NCI-H1092 (cell line): Measurements from ENCODE around the gene PPP2R2D.

Source experiments
- DNase-seq: peaks from one replicate; lab custom pipeline; 2025; lab: John Stamatoyannopoulos, UW

PPP2R2D gene

DNA sequence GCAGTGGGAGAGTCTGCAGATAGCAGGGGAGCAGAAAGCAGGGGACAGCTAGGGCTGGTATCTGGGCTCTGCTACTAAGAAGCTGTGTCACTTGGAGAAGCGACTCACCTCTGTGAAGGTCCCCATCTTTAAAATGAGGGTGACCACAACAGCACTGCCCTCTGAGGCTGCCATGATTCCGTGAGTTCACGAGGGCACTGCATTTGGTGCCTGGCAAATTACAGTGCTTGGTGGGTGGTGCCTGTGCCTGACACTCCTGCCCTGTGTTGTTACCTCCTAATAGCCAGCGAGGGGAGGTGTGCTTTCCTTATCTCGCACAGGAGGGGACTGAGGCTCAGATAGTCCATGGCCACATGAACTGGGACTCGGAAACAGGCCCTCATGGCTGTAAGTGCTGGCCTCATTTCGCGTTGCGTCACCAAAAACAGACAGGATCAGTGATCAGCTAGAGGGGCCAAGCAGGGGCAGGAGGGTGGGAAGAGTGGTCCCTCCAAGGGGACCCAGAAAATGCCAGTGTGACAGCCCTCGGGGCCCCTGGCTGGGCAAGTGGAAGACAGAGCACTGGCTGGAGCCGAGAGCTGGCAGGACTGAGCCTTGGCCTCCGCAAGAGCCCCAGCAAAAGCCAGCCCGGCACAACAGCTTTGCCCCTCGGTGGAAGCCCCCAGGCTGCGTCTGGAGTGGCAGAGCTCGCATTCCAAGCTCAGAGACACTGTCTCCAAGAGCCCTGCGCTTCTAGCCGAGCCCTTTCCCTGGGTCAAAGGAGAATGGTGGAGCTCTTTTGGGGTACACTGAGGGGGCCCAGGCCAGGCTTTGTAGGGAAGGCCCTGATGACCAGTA lies 98.3 kb downstream of the PPP2R2D start:
- DNase-seq, result no peak

DNA sequence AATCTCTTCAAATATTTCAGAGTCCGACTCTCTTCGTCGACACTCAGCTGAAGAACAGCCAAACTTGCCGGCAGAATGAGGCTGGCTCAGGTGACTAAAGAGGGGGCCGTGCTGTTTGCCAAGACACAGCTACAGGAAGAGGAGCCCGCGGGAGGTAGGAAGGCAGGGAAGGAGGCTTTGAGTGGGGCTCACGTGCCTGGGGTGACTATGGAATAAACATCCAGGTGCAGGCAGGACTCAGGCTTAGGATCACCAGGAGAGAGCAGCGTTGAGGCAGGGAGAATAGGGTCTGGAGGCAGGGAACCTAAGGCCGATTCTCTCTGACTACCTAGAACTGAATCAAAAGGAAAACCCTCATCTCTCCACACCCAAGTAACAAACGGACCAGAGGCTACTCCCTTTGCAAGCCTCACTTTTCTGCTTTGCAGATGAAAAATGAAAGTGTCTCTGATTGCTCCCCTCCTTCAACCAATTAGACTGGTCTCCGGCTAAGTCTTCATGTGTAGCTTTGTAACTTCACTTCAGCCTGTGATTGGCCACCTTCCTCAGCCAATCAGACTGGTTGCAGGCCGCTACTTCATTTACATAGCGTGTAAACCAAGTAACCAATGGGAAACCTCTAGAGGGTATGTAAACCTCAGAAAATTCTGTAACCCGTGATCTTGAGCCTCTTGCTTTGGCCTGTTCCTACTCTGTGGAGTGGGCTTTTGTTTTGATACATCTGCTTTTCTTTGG lies 100.6 kb downstream of the PPP2R2D start:
- no peak for DNase-seq

DNA sequence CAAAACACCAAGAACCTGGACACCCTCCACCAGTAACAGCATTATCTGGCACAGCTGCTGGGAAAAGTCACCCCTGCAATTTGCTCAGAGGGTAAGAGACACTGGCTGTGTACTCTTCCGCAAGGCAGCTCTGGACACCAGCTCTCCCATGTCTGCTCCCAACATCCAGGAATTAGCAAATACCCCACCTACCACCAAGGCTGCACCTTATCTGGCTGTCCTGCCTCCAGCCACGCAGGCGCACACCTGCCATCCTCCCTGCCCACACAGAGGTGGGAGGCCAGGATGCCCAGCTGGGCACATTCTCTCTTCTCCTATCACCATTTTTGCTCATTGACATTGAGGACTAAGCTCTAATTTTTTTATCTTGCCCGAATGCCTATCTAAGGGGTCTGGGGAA lies 101.2 kb downstream of the PPP2R2D start:
- DNase-seq, result no peak

DNA sequence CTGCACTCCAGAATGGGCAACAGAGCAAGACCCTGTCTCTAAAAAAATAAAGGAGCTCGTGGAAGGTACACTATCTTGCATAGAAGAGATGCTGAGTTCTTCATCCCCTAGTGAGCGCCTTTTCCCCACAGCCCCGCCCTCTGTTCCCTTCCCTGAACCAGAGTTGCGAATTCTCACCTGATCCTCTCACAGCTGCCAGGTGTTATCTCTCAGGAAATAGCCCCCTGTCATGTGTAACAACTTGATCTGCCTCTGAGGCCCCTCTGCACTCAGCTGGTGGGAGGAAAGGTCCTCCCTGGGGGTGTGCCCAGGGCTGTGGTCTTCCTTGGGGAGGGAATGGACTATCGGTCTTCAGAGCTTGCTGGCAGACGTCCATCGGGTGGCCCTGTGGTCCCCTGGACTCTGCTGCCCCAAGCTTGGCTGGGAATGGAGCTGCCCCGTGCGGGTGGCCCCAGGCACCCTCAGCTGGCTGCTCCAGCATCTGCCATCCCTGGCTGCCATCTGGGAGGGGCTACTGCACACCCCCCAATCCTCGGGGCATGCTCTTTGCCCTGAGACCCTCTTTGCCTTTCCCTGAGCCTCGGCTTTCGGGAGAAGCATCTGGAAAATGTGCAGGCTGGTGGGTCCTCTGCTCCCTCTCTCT lies 102.6 kb downstream of the PPP2R2D start:
- DNase-seq, result no peak

DNA sequence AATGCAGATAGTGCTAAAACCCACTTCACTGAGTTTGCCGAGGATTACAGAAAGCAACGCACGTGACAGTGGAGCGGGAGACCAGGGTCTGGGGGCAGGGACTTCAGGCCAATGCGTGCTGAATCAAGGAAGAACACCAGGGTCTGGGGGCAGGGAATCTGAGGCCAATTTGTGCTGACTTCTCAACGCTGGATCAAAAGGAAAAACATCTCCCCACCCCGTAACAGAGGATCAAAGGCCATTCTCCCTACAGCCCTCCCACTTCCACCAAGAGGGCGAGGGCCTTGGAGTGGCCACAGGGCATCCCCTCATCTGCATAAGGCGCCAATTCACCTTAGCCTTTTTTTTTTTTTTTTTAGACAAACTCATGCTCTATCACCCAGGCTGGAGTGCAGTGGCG lies 103.2 kb downstream of the PPP2R2D start:
- DNase-seq, result no peak

DNA sequence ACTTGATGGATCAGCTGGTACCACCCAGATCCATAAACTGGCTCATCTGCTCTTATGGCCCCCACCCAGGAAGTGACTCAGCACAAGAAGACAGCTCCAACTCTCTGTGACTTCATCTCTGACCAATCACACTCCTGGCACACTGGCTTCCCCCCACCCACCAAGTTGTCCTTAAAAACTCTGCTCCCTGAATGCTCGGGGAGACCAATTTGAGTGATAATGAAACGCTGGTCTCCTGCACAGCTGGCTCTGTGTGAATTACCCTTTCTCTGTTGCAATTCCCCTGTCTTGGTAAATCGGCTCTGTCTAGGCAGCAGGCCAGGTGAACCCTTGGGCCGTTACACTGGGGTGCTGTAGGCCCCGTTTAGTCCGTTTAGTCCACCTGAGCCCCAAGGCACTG lies 104.3 kb downstream of the PPP2R2D start:
- no peak for DNase-seq

DNA sequence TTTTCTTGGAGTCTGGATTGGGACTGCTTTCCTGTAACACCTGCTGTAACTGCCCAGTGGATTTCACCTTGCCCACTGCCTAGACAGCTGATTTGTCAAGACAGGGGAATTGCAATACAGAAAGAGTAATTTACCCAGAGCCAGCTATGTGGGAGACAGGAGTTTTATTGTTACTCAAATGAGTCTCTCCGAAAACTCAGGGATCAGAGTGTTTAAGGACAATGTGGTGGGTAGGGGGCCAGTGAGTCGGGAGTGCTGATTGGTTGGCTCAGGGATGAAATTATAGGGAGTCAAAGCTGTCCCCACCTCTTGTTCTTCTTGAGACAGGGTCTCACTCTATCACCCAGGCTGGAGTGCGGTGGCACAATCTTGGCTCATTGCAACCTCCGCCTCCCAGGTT lies 106.2 kb downstream of the PPP2R2D start:
- no peak for DNase-seq

DNA sequence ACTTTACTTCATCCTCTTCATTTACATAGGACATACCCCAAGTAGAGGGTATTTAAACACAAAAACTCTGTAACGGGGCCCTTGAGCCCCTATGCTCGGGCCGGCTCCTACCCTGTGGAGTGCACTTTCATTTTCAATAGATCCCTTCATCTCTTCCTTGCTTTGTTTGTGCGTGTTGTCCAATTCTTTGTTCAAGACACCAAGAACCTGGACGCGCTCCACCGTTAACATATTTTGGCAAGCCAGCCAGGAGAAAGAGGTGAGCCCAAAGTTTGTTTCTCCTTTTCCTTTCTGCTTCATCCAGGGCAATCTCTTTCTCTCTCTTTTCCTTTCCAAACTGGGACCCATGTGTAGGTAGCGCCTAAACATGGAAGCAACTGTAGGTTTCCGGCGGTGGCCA lies 106.9 kb downstream of the PPP2R2D start:
- no peak for DNase-seq
